Liver (tissue), 9 donors: ENCODE results near the gene ROR1. TPM values are rescaled to one million over a fixed set of nuclear protein-coding genes. Genes with fewer than 3 reads are reported as not detected.

Experiments used
- DNase-seq: peaks from one replicate; pipeline ENCODE4 v3.0.0-alpha.2; 2017; ENCODE audit warnings: low spot score
- H3K27ac ChIP-seq, 2 donors: one replicate each; pipeline ENCODE4 v1.7.0; 2013; ENCODE audit warnings: inconsistent platforms in 2 of 2, low read length in 2 of 2, control low read depth in 1 of 2, low read depth in 1 of 2, mild to moderate bottlenecking in 1 of 2
- H3K27me3 ChIP-seq, 4 donors: one replicate each; pipeline versions ENCODE4 v1.6.1 to v1.7.0; 2013; ENCODE audit warnings: low read length in 3 of 4, inconsistent platforms in 1 of 4, mild to moderate bottlenecking in 1 of 4, moderate library complexity in 1 of 4; ENCODE audit not compliant: control insufficient read depth in 4 of 4, insufficient read depth in 4 of 4
- H3K36me3 ChIP-seq, 4 donors: one replicate each; pipeline versions ENCODE4 v1.6.1 to v1.7.0; 2013; ENCODE audit warnings: low read length in 3 of 4, mild to moderate bottlenecking in 3 of 4, low read depth in 1 of 4, moderate library complexity in 1 of 4; ENCODE audit not compliant: control insufficient read depth in 4 of 4, insufficient read depth in 3 of 4
- H3K4me1 ChIP-seq, 4 donors: one replicate each; pipeline versions ENCODE4 v1.6.1 to v1.7.0; 2013; ENCODE audit warnings: low read length in 3 of 4, mild to moderate bottlenecking in 3 of 4, moderate library complexity in 1 of 4; ENCODE audit not compliant: control insufficient read depth in 4 of 4, insufficient read depth in 4 of 4
- H3K4me3 ChIP-seq, 3 donors: one replicate each; pipeline versions ENCODE4 v1.6.1 to v1.7.0; 2013; ENCODE audit warnings: low read length in 3 of 3, control low read depth in 1 of 3, low read depth in 1 of 3, mild to moderate bottlenecking in 1 of 3
- H3K9ac ChIP-seq, 2 donors: one replicate each; pipeline ENCODE4 v1.7.0; 2013; ENCODE audit warnings: low read length in 2 of 2, mild to moderate bottlenecking in 2 of 2, moderate library complexity in 2 of 2, control low read depth in 1 of 2, low read depth in 1 of 2
- H3K9me3 ChIP-seq, 4 donors: one replicate each; pipeline versions ENCODE4 v1.6.1 to v1.7.0; 2013; ENCODE audit warnings: low read length in 3 of 4; ENCODE audit not compliant: control insufficient read depth in 4 of 4
- EGR1 ChIP-seq, 2 donors: IDR thresholded peaks; 2 replicates each; pipeline ENCODE4 v1.6.1; 2016 to 2018; ENCODE audit warnings: antibody characterized with exemption in 2 of 2, low read depth in 2 of 2
- FOXA1 ChIP-seq: IDR thresholded peaks from 2 replicates; pipeline ENCODE4 v1.6.1; 2016; ENCODE audit warnings: antibody characterized with exemption
- FOXA2 ChIP-seq: IDR thresholded peaks from 2 replicates; pipeline ENCODE4 v1.6.1; 2016; ENCODE audit warnings: antibody characterized with exemption
- GABPA ChIP-seq, 2 donors: IDR thresholded peaks in 1 of 2; conservative IDR thresholded peaks in 1 of 2; 2 replicates each; pipeline ENCODE4 v1.6.1; 2016; ENCODE audit warnings: antibody characterized with exemption in 2 of 2, mild to moderate bottlenecking in 1 of 2, moderate library complexity in 1 of 2
- HNF4A ChIP-seq, 2 donors: conservative IDR thresholded peaks; 2 replicates each; pipeline ENCODE4 v1.6.1; 2016; ENCODE audit warnings: antibody characterized with exemption in 2 of 2, mild to moderate bottlenecking in 2 of 2
- NR2F2 ChIP-seq: IDR thresholded peaks from 2 replicates; pipeline ENCODE4 v1.6.1; 2016; ENCODE audit warnings: antibody characterized with exemption
- RAD21 ChIP-seq, 2 donors: IDR thresholded peaks; 2 replicates each; pipeline ENCODE4 v1.6.1; 2016; ENCODE audit warnings: antibody characterized with exemption in 2 of 2, mild to moderate bottlenecking in 2 of 2
- RXRA ChIP-seq, 2 donors: IDR thresholded peaks; 2 replicates each; pipeline ENCODE4 v1.6.1; 2017 to 2018; ENCODE audit warnings: antibody characterized with exemption in 2 of 2, mild to moderate bottlenecking in 1 of 2
- SP1 ChIP-seq: IDR thresholded peaks from 2 replicates; pipeline ENCODE4 v1.6.1; 2018; ENCODE audit warnings: antibody characterized with exemption, mild to moderate bottlenecking
- YY1 ChIP-seq: IDR thresholded peaks from 2 replicates; pipeline ENCODE4 v1.6.1; 2016; ENCODE audit warnings: antibody characterized with exemption, mild to moderate bottlenecking
- WGBS: extraction: QIAGEN DNeasy Blood & Tissue Kit; methylation state at CpG from one replicate; pipeline ENCODE4 v1.1.7; 2013; 5-methylcytosine and 5-hydroxymethylcytosine counted together
- polyA plus RNA-seq, 2 donors: library from polyadenylated mRNA; stranded (reverse) in 1 of 2; unstranded in 1 of 2; fragments of 200-250 nt in 1 of 2; fragments of >200 nt in 1 of 2; fragmentation: Nextera tagmentation in 1 of 2; extraction: Ambion mirVana in 1 of 2; gene quantifications; one replicate each; pipeline versions ENCODE4 v1.2.1 to v1.2.3, GENCODE V29; 2013 to 2015
- total RNA-seq, 2 donors: library from RNA; depleted of rRNA; stranded (reverse); fragments of >200 nt; gene quantifications; one replicate each; pipeline ENCODE4 v1.2.3, GENCODE V29; 2014
- TF ChIP-seq, protein P1 (sequence below): IDR thresholded peaks from 2 replicates; pipeline ENCODE4 v1.6.1; 2016; ENCODE audit warnings: antibody characterized with exemption
- TF ChIP-seq, protein P2 (sequence below): IDR thresholded peaks from 2 replicates; pipeline ENCODE4 v1.6.1; 2016; ENCODE audit warnings: antibody characterized with exemption, mild to moderate bottlenecking
- TF ChIP-seq, protein P3 (sequence below): IDR thresholded peaks from 2 replicates; pipeline ENCODE4 v1.6.1; 2016; ENCODE audit warnings: antibody characterized with exemption
- TF ChIP-seq, protein P4 (sequence below): fragments of 150-350 bp; IDR thresholded peaks from 2 replicates; pipeline ENCODE4 v1.5.1; 2017; ENCODE audit warnings: improper control_type of control experiment, low read depth, low read length; ENCODE audit not compliant: missing input control
- donor health status: healthy.
- donor health status: healthy.
- donor health status: healthy.
- donor health status: healthy.
- donor health status: healthy.

ROR1 gene
- total and polyA plus RNA-seq, 4 donors = 0.15 to 0.98 (median 0.37) TPM

DNA sequence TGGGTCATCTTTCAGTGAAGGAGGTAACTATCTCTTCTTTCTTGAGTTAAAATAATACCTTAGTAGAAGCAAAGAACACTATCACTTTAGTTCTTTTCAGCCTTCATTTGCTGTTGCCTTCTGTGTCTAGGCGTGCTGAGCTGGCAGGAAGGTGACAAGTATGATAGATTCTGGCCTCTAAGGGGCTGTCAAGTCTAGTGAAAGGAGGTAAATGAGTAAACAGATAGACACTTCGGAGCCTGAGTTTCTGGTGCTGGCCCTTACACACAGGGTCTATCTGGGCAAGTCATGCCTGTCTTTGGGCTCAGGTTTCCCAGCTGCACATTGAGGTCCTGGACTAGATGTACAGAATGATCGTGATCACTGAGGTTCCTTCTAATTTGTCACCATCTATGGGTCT lies 89.3 kb downstream of the ROR1 start:
- H3K9ac ChIP-seq = no peak overlapping the region
- H3K36me3 ChIP-seq = no peaks in the 10 kb centered on the region
- no peak for DNase-seq
- H3K4me3 ChIP-seq = no peak overlapping the region
- H3K4me1 ChIP-seq = no peaks in the 10 kb centered on the region
- no peak overlapping the region for H3K27ac ChIP-seq
- no peaks in the 10 kb centered on the region for H3K27me3 ChIP-seq
- 88% methylated on average over 3 of the region's 3 CpGs for WGBS
- TF ChIP-seq, protein P1, sequence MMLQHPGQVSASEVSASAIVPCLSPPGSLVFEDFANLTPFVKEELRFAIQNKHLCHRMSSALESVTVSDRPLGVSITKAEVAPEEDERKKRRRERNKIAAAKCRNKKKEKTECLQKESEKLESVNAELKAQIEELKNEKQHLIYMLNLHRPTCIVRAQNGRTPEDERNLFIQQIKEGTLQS = no peak
- H3K9me3 ChIP-seq = no peaks in the 10 kb centered on the region

DNA sequence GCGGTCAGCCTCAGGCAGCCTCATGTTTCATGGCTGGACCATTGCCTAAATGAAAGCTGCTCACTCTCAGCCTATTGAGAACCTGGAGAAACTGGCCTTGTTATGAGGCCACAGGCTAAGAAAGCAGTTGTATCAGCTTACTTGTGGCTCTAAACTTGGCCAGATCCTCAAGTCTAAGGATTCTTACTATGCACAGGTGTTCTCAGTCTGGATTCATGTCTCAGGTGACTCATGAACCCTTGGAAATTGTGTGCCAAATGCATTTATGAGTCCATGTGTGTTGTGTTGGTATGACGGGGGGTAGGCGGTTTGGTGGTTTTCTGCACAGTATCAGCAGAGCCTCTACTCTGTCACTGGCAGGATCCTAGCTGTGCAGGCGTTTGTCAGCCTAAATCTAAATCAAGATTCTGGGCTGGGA lies 90.4 kb downstream of the ROR1 start:
- no peaks in the 10 kb centered on the region for H3K4me1 ChIP-seq
- no peaks in the 10 kb centered on the region for H3K27me3 ChIP-seq
- 93% methylated on average over 4 of the region's 4 CpGs for WGBS
- H3K9me3 ChIP-seq = no peaks in the 10 kb centered on the region
- H3K9ac ChIP-seq = no peak overlapping the region
- H3K36me3 ChIP-seq = no peaks in the 10 kb centered on the region
- TF ChIP-seq, protein P2, sequence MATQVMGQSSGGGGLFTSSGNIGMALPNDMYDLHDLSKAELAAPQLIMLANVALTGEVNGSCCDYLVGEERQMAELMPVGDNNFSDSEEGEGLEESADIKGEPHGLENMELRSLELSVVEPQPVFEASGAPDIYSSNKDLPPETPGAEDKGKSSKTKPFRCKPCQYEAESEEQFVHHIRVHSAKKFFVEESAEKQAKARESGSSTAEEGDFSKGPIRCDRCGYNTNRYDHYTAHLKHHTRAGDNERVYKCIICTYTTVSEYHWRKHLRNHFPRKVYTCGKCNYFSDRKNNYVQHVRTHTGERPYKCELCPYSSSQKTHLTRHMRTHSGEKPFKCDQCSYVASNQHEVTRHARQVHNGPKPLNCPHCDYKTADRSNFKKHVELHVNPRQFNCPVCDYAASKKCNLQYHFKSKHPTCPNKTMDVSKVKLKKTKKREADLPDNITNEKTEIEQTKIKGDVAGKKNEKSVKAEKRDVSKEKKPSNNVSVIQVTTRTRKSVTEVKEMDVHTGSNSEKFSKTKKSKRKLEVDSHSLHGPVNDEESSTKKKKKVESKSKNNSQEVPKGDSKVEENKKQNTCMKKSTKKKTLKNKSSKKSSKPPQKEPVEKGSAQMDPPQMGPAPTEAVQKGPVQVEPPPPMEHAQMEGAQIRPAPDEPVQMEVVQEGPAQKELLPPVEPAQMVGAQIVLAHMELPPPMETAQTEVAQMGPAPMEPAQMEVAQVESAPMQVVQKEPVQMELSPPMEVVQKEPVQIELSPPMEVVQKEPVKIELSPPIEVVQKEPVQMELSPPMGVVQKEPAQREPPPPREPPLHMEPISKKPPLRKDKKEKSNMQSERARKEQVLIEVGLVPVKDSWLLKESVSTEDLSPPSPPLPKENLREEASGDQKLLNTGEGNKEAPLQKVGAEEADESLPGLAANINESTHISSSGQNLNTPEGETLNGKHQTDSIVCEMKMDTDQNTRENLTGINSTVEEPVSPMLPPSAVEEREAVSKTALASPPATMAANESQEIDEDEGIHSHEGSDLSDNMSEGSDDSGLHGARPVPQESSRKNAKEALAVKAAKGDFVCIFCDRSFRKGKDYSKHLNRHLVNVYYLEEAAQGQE = no peak
- H3K27ac ChIP-seq = no peak overlapping the region
- no peak for DNase-seq
- H3K4me3 ChIP-seq = no peak overlapping the region

DNA sequence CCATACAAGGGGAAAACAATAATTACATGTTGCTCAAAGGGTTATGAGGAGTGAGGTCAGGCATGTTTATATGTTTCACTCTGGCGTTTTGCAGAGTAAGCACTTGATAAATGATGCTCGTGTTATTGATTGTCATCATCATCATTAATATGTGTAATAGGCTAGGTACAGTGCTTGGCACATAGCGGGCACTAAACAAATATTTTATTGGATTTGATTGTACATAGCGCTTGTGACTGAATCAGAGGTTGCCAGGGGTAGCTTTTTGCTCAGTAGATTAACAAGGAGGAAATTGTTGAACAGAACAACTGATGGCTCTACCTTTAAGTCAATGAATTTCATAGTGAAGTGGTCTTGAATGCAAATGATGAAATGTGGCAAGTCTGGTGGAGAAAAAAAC lies 91.7 kb downstream of the ROR1 start:
- H3K9me3 ChIP-seq = no peaks in the 10 kb centered on the region
- 89% methylated on average over 4 of the region's 4 CpGs for WGBS

More for the DNA sequence above, 91.7 kb downstream of the ROR1 start:
- Histone ChIP-seq H3K36me3 (no peaks in the 10 kb centered on the region), H3K27ac (no peak overlapping the region), H3K9ac (no peak overlapping the region), H3K27me3 (no peaks in the 10 kb centered on the region), H3K4me3 (no peak overlapping the region), H3K4me1 (no peaks in the 10 kb centered on the region)
- DNase-seq = no peak
- TF ChIP-seq, protein P1 = no peak
- no peak for TF ChIP-seq RAD21 (IDR thresholded peaks at IDR 0.05)
- TF ChIP-seq SP1 = no peak
- no peak for TF ChIP-seq RXRA (IDR thresholded peaks at IDR 0.05)
- no peak for TF ChIP-seq GABPA (IDR thresholded peaks at IDR 0.05 in 1 of 2, conservative IDR thresholded peaks at IDR 0.05 in 1 of 2)
- TF ChIP-seq HNF4A (conservative IDR thresholded peaks at IDR 0.05) = no peak
- no peak for TF ChIP-seq EGR1 (IDR thresholded peaks at IDR 0.05; ENCODE audit: low read depth in 2 of 2)
- TF ChIP-seq, protein P3, sequence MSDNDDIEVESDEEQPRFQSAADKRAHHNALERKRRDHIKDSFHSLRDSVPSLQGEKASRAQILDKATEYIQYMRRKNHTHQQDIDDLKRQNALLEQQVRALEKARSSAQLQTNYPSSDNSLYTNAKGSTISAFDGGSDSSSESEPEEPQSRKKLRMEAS = no peak
- TF ChIP-seq, protein P4, sequence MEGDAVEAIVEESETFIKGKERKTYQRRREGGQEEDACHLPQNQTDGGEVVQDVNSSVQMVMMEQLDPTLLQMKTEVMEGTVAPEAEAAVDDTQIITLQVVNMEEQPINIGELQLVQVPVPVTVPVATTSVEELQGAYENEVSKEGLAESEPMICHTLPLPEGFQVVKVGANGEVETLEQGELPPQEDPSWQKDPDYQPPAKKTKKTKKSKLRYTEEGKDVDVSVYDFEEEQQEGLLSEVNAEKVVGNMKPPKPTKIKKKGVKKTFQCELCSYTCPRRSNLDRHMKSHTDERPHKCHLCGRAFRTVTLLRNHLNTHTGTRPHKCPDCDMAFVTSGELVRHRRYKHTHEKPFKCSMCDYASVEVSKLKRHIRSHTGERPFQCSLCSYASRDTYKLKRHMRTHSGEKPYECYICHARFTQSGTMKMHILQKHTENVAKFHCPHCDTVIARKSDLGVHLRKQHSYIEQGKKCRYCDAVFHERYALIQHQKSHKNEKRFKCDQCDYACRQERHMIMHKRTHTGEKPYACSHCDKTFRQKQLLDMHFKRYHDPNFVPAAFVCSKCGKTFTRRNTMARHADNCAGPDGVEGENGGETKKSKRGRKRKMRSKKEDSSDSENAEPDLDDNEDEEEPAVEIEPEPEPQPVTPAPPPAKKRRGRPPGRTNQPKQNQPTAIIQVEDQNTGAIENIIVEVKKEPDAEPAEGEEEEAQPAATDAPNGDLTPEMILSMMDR = no peak
- no peak for TF ChIP-seq FOXA2
- TF ChIP-seq, protein P2 = no peak
- no peak for TF ChIP-seq YY1
- TF ChIP-seq NR2F2 = no peak
- no peak for TF ChIP-seq FOXA1
